Neural cell (in vitro differentiated cells): ENCODE results near the gene ZNF547. TPM values are rescaled to one million over a fixed set of nuclear protein-coding genes. Genes with fewer than 3 reads are reported as not detected.

Source experiments
- H2AFZ ChIP-seq: fragments of 200-600, 300-800 bp; sonication (generic), shearing (Covaris generic); 2 replicates; pipeline ENCODE4 v1.6.0; 2014; ENCODE audit warnings: low read depth, mild to moderate bottlenecking, antibody characterized with exemption, low read length, moderate library complexity
- H3F3A ChIP-seq: fragments of 200-600 bp; shearing (Covaris generic); 2 replicates; pipeline ENCODE4 v1.6.1; 2016; ENCODE audit warnings: mild to moderate bottlenecking, moderate library complexity, mixed read lengths, antibody characterized with exemption, low read length; ENCODE audit not compliant: insufficient read depth, poor library complexity, severe bottlenecking
- H3K27ac ChIP-seq: fragments of 200-600, 300-800 bp; sonication (generic), shearing (Covaris generic); 2 replicates; pipeline ENCODE4 v1.5.1; 2014; ENCODE audit warnings: mild to moderate bottlenecking, low read length, moderate library complexity
- H3K27me3 ChIP-seq: fragments of 300-800, 200-600 bp; sonication (generic), shearing (Covaris generic); 2 replicates; pipeline ENCODE4 v1.6.0; 2014; ENCODE audit warnings: mild to moderate bottlenecking, low read depth, low read length, moderate library complexity; ENCODE audit not compliant: insufficient read depth
- H3K36me3 ChIP-seq: fragments of 300-800, 200-600 bp; sonication (generic), shearing (Covaris generic); 2 replicates; pipeline ENCODE4 v1.5.1; 2014; ENCODE audit warnings: mild to moderate bottlenecking, antibody characterized with exemption, low read length, moderate library complexity; ENCODE audit not compliant: insufficient read depth
- H3K4me2 ChIP-seq: fragments of 300-800, 200-600 bp; sonication (generic), shearing (Covaris generic); 2 replicates; pipeline ENCODE4 v1.6.0; 2014; ENCODE audit warnings: mild to moderate bottlenecking, low read length
- H3K4me3 ChIP-seq: fragments of 300-800, 200-600 bp; sonication (generic), shearing (Covaris generic); 2 replicates; pipeline ENCODE4 v1.5.1; 2014; ENCODE audit warnings: mild to moderate bottlenecking, low read length, moderate library complexity
- H3K79me2 ChIP-seq: fragments of 200-600 bp; shearing (Covaris generic); replicated peaks from 2 replicates; pipeline ENCODE4 v1.6.0; 2014; ENCODE audit warnings: mild to moderate bottlenecking, low read length, moderate library complexity; ENCODE audit not compliant: insufficient read depth
- H3K9ac ChIP-seq: fragments of 300-800, 200-600 bp; sonication (generic), shearing (Covaris generic); 2 replicates; pipeline ENCODE4 v1.6.1; 2016; ENCODE audit warnings: mild to moderate bottlenecking, low read length, mixed read lengths
- H3K9me2 ChIP-seq: fragments of 200-600 bp; shearing (Covaris generic); 2 replicates; pipeline ENCODE4 v1.6.1; 2016; ENCODE audit warnings: mild to moderate bottlenecking, low read length, mixed read lengths; ENCODE audit not compliant: insufficient read depth
- H3K9me3 ChIP-seq: fragments of 200-600, 300-800 bp; sonication (generic), shearing (Covaris generic); 2 replicates; pipeline ENCODE4 v1.6.1; 2016; ENCODE audit warnings: mild to moderate bottlenecking, mixed run types, low read length, moderate library complexity, mixed read lengths
- H4K20me1 ChIP-seq: fragments of 200-600 bp; shearing (Covaris generic); 2 replicates; pipeline ENCODE4 v1.6.1; 2016; ENCODE audit warnings: mild to moderate bottlenecking, mixed run types; ENCODE audit not compliant: insufficient read depth
- CTCF ChIP-seq: fragments of 450-650 bp; IDR thresholded peaks from 2 replicates; pipeline ENCODE4 v1.5.1; 2014; ENCODE audit warnings: antibody characterized with exemption, mild to moderate bottlenecking, moderate library complexity; ENCODE audit not compliant: poor library complexity, severe bottlenecking
- EP300 ChIP-seq: fragments of 450-650 bp; conservative IDR thresholded peaks from 2 replicates; pipeline ENCODE4 v1.6.1; 2014; ENCODE audit warnings: antibody characterized with exemption, mild to moderate bottlenecking, moderate library complexity; ENCODE audit not compliant: poor library complexity, severe bottlenecking
- EZH2 ChIP-seq: fragments of 200-600, 300-800 bp; shearing (Covaris generic), sonication (generic); IDR thresholded peaks from 2 replicates; pipeline ENCODE4 v1.6.1; 2014; ENCODE audit warnings: antibody characterized with exemption, low read length, borderline replicate concordance, mild to moderate bottlenecking; ENCODE audit not compliant: insufficient read depth, poor library complexity, severe bottlenecking
- MXI1 ChIP-seq: fragments of 450-650 bp; conservative IDR thresholded peaks from 2 replicates; pipeline ENCODE4 v1.6.1; 2014; ENCODE audit warnings: antibody characterized with exemption, mild to moderate bottlenecking; ENCODE audit not compliant: poor library complexity, severe bottlenecking
- POLR2AphosphoS5 ChIP-seq: IDR thresholded peaks from 2 replicates; pipeline ENCODE4 v1.6.1; 2012
- RAD21 ChIP-seq: fragments of 450-650 bp; conservative IDR thresholded peaks from 2 replicates; pipeline ENCODE4 v1.6.1; 2014; ENCODE audit warnings: antibody characterized with exemption, mild to moderate bottlenecking, moderate library complexity
- REST ChIP-seq: IDR thresholded peaks from 2 replicates; pipeline ENCODE4 v1.6.1; 2012; ENCODE audit warnings: borderline replicate concordance
- SMC3 ChIP-seq: fragments of 450-650 bp; conservative IDR thresholded peaks from 2 replicates; pipeline ENCODE4 v1.6.1; 2014; ENCODE audit warnings: antibody characterized with exemption, mild to moderate bottlenecking, moderate library complexity; ENCODE audit not compliant: poor library complexity
- TAF1 ChIP-seq: IDR thresholded peaks from 2 replicates; pipeline ENCODE4 v1.6.1; 2012; ENCODE audit warnings: low read depth
- polyA plus RNA-seq: library from polyadenylated mRNA; depleted of rRNA; stranded (reverse); fragments of >200 nt; gene quantifications from 2 replicates; pipeline ENCODE4 v1.2.3, GENCODE V29; 2014

Gene ZNF547
- polyA plus RNA-seq, 1 donor from 2014 or later = 11.6 TPM

- H3K9ac ChIP-seq = no peak overlapping the region
- H3K9me3 ChIP-seq = no peaks in the 10 kb centered on the region
- H3K79me2 ChIP-seq = no peaks in the 10 kb centered on the region
- no peaks in the 10 kb centered on the region for H4K20me1 ChIP-seq
- H3K4me3 ChIP-seq = no peak overlapping the region
- no peaks in the 10 kb centered on the region for H3F3A ChIP-seq
- no peaks in the 10 kb centered on the region for H3K9me2 ChIP-seq
- no peaks in the 10 kb centered on the region for H3K27me3 ChIP-seq
- TF ChIP-seq REST = no peak
- TF ChIP-seq RAD21 = no peak
- TF ChIP-seq CTCF = no peak
- no peak for TF ChIP-seq EP300
- TF ChIP-seq TAF1 = no peak
- TF ChIP-seq EZH2 = no peak
- TF ChIP-seq MXI1 = no peak
- no peak for TF ChIP-seq SMC3
- no peak for TF ChIP-seq POLR2AphosphoS5
- H3K36me3 ChIP-seq = no peaks in the 10 kb centered on the region
- no peak overlapping the region for H2AFZ ChIP-seq
- H3K27ac ChIP-seq = no peak overlapping the region
- H3K4me2 ChIP-seq = no peak overlapping the region
Measured at GRCh38 chr19:57338877-57339276, 24.5 kb upstream of the ZNF547 start.

GRCh38 chr19:57342582-57342981 lies 20.8 kb upstream of the ZNF547 start:
- no peak overlapping the region for H3K27ac ChIP-seq

More at GRCh38 chr19:57342582-57342981, 20.8 kb upstream of the ZNF547 start:
- no peak for TF ChIP-seq MXI1
- TF ChIP-seq REST = no peak
- no peak for TF ChIP-seq TAF1
- no peak for TF ChIP-seq RAD21
- TF ChIP-seq EZH2 = no peak
- TF ChIP-seq CTCF = no peak
- TF ChIP-seq POLR2AphosphoS5 = no peak
- no peak for TF ChIP-seq SMC3
- no peak overlapping the region for H2AFZ ChIP-seq
- H3K4me2 ChIP-seq = no peak overlapping the region
- H3K79me2 ChIP-seq = no peaks in the 10 kb centered on the region
- H3K27me3 ChIP-seq = no peaks in the 10 kb centered on the region
- H3K9me3 ChIP-seq = no peaks in the 10 kb centered on the region
- H3K9ac ChIP-seq = no peak overlapping the region
- no peaks in the 10 kb centered on the region for H3K9me2 ChIP-seq
- no peaks in the 10 kb centered on the region for H4K20me1 ChIP-seq
- no peaks in the 10 kb centered on the region for H3F3A ChIP-seq
- no peaks in the 10 kb centered on the region for H3K36me3 ChIP-seq
- no peak overlapping the region for H3K4me3 ChIP-seq
